Type B pancreatic cell (in vitro differentiated cells): ENCODE measurements around the gene SGCA. TPM values are rescaled to one million over a fixed set of nuclear protein-coding genes. Genes with fewer than 3 reads are reported as not detected.
A peak's percentile ranks its signal among the peaks of the same experiment; 100 is the strongest.

Experiments
- DNase-seq: peaks from one replicate; pipeline ENCODE4 v3.0.0; 2021; ENCODE audit warnings: mixed read lengths; ENCODE audit not compliant: unreplicated experiment; ENCODE audit errors: extremely low spot score
- H3K27ac Mint-ChIP-seq: 2 replicates; pipeline ENCODE4 v1.8.0; 2021; ENCODE audit warnings: mild to moderate bottlenecking, mixed read lengths
- H3K27me3 Mint-ChIP-seq: 2 replicates; pipeline ENCODE4 v1.8.0; 2021; ENCODE audit warnings: mixed read lengths
- H3K36me3 Mint-ChIP-seq: 2 replicates; pipeline ENCODE4 v1.8.0; 2021; ENCODE audit warnings: mixed read lengths
- H3K4me1 Mint-ChIP-seq: one replicate; pipeline ENCODE4 v1.8.0; 2021; ENCODE audit warnings: mixed read lengths; ENCODE audit not compliant: unreplicated experiment
- H3K4me3 Mint-ChIP-seq: 2 replicates; pipeline ENCODE4 v1.8.0; 2021; ENCODE audit warnings: mild to moderate bottlenecking, mixed read lengths
- H3K9me3 Mint-ChIP-seq: 2 replicates; pipeline ENCODE4 v1.8.0; 2021; ENCODE audit warnings: mixed read lengths
- total RNA-seq: library from RNA; stranded (reverse); gene quantifications from 2 replicates; pipeline ENCODE4 v1.2.1, GENCODE V29; 2021; ENCODE audit warnings: low replicate concordance
- TF ChIP-seq, protein P1 (sequence below): fragments of 200-600 bp; sonication (generic); conservative IDR thresholded peaks from 2 replicates; pipeline ENCODE4 v1.5.0; 2021; ENCODE audit warnings: antibody characterized with exemption, mild to moderate bottlenecking

The SGCA gene
- total RNA-seq, 1 donor from 2014 or later, result 0.72 TPM

GRCh38 chr17:50151041-50151936 is 14.5 kb upstream of the SGCA start:
- Mint-ChIP-seq H3K9me3 (no peaks in the 10 kb centered on the region), H3K27me3 (no peaks in the 10 kb centered on the region), H3K4me3 (peak overlapping the region; percentile 95), H3K4me1 (peaks cover 28% of the 10 kb centered on the region), H3K36me3 (no peaks in the 10 kb centered on the region), H3K27ac (peak overlapping the region; percentile 89)
- DNase-seq, result peak; percentile 89
- TF ChIP-seq, protein P1, sequence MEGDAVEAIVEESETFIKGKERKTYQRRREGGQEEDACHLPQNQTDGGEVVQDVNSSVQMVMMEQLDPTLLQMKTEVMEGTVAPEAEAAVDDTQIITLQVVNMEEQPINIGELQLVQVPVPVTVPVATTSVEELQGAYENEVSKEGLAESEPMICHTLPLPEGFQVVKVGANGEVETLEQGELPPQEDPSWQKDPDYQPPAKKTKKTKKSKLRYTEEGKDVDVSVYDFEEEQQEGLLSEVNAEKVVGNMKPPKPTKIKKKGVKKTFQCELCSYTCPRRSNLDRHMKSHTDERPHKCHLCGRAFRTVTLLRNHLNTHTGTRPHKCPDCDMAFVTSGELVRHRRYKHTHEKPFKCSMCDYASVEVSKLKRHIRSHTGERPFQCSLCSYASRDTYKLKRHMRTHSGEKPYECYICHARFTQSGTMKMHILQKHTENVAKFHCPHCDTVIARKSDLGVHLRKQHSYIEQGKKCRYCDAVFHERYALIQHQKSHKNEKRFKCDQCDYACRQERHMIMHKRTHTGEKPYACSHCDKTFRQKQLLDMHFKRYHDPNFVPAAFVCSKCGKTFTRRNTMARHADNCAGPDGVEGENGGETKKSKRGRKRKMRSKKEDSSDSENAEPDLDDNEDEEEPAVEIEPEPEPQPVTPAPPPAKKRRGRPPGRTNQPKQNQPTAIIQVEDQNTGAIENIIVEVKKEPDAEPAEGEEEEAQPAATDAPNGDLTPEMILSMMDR, result peak; percentile 85

- H3K4me3 Mint-ChIP-seq, result peak overlapping the region; percentile 95
- H3K4me1 Mint-ChIP-seq, result peaks cover 23% of the 10 kb centered on the region
- TF ChIP-seq, protein P1, result peak; percentile 35
- no peaks in the 10 kb centered on the region for H3K27me3 Mint-ChIP-seq
- H3K36me3 Mint-ChIP-seq, result no peaks in the 10 kb centered on the region
- no peak for DNase-seq
- H3K9me3 Mint-ChIP-seq, result no peaks in the 10 kb centered on the region
- peak overlapping the region; percentile 89 for H3K27ac Mint-ChIP-seq
These were observed 13.8 kb upstream of the SGCA start for GRCh38 chr17:50151937-50152547.

GRCh38 chr17:50152736-50153135 is 13.1 kb upstream of the SGCA start:
- H3K4me3 Mint-ChIP-seq, result no peak overlapping the region
- H3K9me3 Mint-ChIP-seq, result no peaks in the 10 kb centered on the region
- no peaks in the 10 kb centered on the region for H3K36me3 Mint-ChIP-seq
- H3K27me3 Mint-ChIP-seq, result no peaks in the 10 kb centered on the region
- no peak overlapping the region for H3K27ac Mint-ChIP-seq
- TF ChIP-seq, protein P1, result no peak
- peaks cover 16% of the 10 kb centered on the region for H3K4me1 Mint-ChIP-seq
- no peak for DNase-seq

DNA sequence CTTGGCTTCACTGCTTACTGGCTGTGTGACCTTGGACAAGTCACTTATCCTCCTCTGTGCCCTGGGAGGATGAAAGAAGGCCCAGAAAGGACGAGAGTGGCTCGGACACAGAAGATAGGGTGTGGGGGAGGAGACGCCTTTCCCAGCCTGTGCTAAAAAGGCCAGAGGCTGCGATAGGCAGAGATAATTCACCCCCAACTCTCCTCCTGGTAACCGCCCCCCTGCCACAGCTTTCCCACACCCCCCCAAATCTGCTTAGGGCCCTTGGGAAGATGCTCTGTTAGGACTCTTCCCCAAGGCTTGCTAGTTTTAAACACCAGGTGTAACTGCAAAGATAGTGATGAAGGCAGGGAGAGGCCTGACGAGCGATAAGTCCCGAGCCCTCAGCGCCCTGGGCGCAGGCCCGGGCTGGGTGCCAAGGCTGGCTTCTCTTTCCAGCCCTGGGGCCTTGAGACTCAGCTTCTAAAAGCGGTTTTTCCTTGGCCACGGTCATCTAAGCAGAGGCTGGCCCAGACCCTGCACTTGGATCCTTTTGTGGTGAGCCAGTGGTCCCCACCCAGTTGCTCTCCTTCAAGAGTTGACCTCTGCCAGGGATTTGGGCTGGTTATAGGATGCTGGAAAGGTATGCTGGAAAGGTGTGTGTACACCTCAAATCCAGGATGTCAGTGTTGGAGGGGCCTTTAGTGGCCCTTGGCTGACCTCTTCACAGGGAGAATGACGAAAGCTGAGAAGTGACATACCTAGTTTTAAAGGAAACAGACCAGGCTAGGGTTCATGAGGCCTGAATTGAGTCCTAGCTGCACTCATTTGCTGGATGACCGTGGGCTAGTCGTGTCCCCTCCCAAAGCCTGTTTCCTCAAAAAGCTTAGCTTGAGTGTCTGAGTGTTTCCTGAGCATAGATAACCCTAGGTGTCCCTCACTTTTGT is 11.9 kb upstream of the SGCA start:
- Mint-ChIP-seq H3K4me1 (peaks cover 10% of the 10 kb centered on the region), H3K9me3 (no peaks in the 10 kb centered on the region), H3K27me3 (no peaks in the 10 kb centered on the region), H3K27ac (no peak overlapping the region), H3K36me3 (no peaks in the 10 kb centered on the region), H3K4me3 (no peak overlapping the region)
- TF ChIP-seq, protein P1, result no peak
- DNase-seq, result no peak

GRCh38 chr17:50154604-50155003 is 11.2 kb upstream of the SGCA start:
- H3K27ac Mint-ChIP-seq, result no peak overlapping the region
- H3K4me3 Mint-ChIP-seq, result no peak overlapping the region
- no peak for DNase-seq
- H3K9me3 Mint-ChIP-seq, result no peaks in the 10 kb centered on the region
- TF ChIP-seq, protein P1, result no peak
- H3K36me3 Mint-ChIP-seq, result no peaks in the 10 kb centered on the region
- H3K27me3 Mint-ChIP-seq, result no peaks in the 10 kb centered on the region
- H3K4me1 Mint-ChIP-seq, result peaks cover 10% of the 10 kb centered on the region
